NCI-H82 (cell line): Measurements from ENCODE around the gene DACT2.
"Not testable (repeated sequence)": the region's sequence is repeated elsewhere in the genome, so short reads cannot be mapped to it uniquely, and the experiment has no call there.

Source experiments
- DNase-seq: peaks from one replicate; lab custom pipeline; 2025; lab: John Stamatoyannopoulos, UW

Gene DACT2

DNA sequence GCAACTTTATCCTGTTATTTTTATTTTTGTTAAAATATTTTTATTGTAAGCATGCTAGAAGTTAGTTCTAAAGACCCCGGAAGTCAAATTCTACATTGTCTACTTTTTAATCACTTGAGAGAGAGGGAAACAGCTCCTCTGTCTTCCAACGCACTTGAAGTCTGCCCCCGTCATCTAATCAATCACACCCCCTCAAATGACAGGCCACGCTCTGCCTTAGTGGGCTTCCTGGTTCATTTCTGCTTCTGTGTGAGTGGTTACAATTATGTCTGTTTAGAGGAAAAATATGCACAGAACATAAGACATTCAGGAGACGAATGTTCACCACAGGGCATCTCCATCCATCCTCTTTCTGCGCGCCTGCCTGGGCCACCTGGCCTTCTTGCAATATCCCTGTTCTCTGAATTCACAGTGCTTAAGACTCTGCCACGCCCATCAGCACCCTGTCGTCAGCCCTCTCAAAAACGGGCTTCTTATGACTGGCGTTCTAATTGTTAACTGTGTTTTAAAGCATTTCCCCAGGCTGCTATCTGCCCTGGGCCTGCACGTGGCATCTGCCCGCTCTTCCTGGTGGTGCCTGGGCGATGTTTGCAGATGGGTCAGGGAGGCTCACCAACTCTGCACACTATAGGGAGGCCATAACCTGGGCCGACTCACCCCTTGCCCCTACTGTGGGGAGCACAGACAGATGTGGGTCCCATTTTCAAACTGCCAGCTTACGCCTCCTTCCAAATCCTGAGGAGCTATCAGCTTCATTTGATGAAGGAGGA lies 15.4 kb downstream of the DACT2 start:
- DNase-seq, result no peak

DNA sequence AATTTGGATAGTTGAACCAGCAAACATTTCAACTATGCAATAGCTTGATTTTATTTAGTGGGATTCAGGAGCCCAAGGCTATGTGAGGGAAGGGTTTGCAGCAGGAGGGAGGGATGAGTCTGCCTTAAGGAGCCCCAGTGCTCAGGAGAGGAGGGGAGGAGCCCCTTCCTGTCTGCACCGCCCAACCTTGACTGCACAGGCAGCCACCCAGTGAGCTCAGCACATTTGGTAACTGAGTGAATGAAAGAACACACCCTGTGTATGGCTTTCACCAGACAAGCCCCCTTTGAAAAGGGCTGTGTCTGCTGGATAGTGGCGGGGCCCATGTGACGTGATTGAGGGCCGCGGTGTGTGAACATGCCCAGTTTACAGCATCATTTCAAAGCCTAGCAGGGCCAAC lies 17.0 kb downstream of the DACT2 start:
- DNase-seq, result no peak

GRCh38 chr6:168301648-168302398 lies 17.8 kb downstream of the DACT2 start:
- DNase-seq, result no peak

- DNase-seq, result no peak
Measured at GRCh38 chr6:168300975-168301647, 18.5 kb downstream of the DACT2 start.

DNA sequence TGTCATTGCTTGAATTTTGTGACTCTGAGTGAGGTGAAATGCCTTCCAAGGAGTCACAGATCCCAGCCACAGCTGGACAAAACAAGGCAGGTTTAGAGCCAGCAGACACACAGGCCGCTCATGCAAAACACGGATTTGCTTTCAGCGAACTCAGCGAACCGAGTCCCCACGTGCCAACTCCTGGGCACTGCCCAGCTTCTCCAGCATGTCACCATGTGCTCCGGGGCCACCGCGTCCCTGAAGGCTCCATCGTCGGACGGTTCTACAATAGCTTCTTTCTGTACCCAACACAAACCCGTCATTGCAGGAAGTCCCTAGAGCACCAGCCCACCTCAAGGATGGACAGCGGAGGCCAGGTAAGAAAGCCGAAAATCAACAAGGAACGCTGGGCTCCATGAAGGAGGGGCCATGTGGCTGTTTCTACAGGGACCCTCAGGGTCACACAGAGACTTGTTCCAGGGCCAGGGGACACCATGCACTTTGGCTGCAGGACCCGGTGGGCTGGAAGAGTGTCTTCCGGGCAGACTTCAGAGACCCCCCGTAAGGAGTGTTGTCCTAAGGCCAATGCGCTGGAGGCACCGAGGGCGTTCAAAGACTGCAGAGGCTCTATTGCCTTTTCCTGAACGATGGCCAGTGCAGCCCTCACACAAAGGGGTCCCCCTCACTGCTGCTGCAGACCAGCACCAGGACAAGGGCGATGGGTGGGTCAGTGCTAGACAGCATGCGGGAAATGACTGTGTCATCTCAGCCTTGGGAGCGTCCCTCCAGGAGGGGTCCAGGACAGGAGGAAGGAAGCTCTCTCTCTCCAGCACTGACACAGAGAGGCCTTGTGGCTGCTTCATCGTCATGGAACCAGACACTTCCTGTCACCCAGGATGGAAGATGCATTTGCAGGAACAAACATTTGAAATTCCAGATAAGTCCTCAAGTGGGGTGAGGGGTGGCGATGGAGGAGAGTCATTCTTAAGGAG lies 19.8 kb downstream of the DACT2 start:
- DNase-seq, result no peak

- no peak for DNase-seq
Measured at GRCh38 chr6:168297643-168298042, 21.9 kb downstream of the DACT2 start.

- no peak for DNase-seq
Measured at GRCh38 chr6:168294901-168295300, 24.7 kb downstream of the DACT2 start.

DNA sequence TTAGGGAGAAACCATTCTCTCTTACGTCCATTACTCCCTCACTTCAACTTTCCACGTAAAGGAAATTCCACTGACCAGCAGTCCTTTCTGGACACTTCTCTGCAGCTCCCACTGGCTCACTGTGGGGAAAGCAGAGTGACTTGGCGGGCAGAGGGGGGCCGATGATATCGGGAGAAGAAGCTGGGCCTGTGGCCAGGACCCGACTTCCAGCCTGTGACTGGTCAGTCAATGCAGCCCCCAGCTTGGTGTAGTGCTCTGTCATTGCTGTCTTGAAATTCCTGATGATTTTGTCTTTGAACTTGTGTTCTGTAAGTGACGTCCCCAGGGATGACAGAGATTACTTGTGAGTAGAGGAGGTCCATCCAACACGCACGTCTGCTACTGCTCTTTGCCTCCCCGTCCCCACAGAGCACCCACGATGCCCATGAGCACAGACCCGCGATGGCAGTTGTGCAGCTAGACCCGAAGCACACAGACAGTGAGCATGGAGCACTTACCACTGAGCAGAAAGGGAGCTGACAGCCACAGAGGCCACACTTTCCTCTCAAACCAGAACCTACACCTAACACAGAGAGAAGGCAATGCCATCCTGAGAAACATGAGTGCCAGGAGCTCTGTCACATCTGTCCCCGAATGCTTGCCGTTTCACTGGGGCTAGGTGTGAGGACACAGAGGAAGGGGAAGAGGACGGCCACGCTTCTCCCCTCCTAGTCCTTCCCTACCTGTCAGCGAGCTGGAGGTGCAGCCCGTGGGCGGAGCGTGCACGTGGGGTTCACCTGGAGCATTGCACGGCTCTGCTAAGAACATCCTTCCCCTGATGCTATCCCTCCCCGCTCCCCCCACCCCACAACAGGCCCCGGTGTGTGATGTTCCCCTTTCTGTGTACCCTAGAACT lies 25.7 kb downstream of the DACT2 start:
- DNase-seq, result no peak

DNA sequence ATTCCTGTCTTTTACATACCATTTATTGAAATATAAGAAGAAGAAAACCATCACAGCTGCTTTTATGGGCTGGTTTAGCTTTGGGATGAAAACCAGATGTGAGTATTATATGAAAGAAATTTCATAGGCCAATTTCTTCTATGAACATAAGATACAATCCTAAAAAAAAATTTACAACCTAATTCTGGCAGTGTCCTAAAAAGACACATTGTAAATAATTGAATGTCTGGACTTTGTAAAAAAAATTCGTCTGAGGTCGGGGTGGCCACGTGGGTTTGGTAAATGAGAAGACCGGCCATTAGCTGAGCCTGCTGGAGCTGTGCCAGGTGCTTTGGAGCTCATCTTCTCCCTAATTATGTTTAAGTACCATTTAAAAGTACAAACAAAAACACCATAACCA lies 26.8 kb downstream of the DACT2 start:
- DNase-seq, result no peak

GRCh38 chr6:168291450-168291849 lies 28.1 kb downstream of the DACT2 start:
- no peak for DNase-seq

GRCh38 chr6:168290095-168290494 lies 29.5 kb downstream of the DACT2 start:
- DNase-seq, result no peak

GRCh38 chr6:168289571-168289962 lies 30.0 kb downstream of the DACT2 start:
- DNase-seq, result no peak

GRCh38 chr6:168288781-168289570 lies 30.6 kb downstream of the DACT2 start:
- DNase-seq, result no peak

GRCh38 chr6:168287460-168287859 lies 32.1 kb downstream of the DACT2 start:
- not testable (repeated sequence) for DNase-seq

- not testable (repeated sequence) for DNase-seq
Measured at GRCh38 chr6:168286771-168287446, 32.7 kb downstream of the DACT2 start.

GRCh38 chr6:168286116-168286515 lies 33.5 kb downstream of the DACT2 start:
- no peak for DNase-seq

- DNase-seq, result no peak
Measured at GRCh38 chr6:168285456-168285855, 34.1 kb downstream of the DACT2 start.

DNA sequence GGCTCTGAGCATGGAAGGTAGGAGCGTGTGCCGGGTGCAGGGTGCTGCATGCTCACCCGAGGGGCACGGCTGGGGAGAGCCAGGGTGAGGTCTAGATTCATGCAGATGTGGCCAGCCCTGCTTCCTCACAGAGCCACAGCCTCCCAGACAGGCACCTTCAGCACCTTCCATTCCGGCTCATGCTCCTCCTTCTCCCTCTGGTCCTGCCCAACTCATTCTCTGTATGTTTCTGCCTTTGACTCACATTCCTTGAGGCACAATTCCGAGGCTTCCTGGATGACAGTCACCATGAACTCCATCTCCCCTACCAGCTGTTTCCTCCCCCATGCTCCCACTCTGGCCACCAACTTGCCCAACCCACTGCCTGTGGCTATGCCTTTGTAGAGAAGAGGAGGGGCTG lies 35.4 kb downstream of the DACT2 start:
- DNase-seq, result no peak

GRCh38 chr6:168283686-168284025 lies 35.9 kb downstream of the DACT2 start:
- DNase-seq, result no peak
